K562 (cell line): ENCODE data around the gene MS4A18.

Source experiments
- KDM4B ChIP-seq, 2 experiments: fragments of 450-650 bp in 1 of 2; sonication (generic) in 1 of 2; IDR thresholded peaks; 2 replicates each; pipeline ENCODE4 v1.6.1; 2016 to 2017; ENCODE audit warnings: borderline replicate concordance in 2 of 2, antibody characterized with exemption in 1 of 2, low read depth in 1 of 2, mild to moderate bottlenecking in 1 of 2
- POLR2AphosphoS5 ChIP-seq: IDR thresholded peaks from 2 replicates; pipeline ENCODE4 v1.6.1; 2011; ENCODE audit warnings: mild to moderate bottlenecking, low read depth, low read length, moderate library complexity; ENCODE audit not compliant: control insufficient read depth, insufficient read depth
- RCOR1 ChIP-seq, 2 experiments: IDR thresholded peaks; 2 replicates each; pipeline ENCODE4 v1.6.1; 2012; ENCODE audit warnings: low read depth in 2 of 2, low read length in 2 of 2, borderline replicate concordance in 1 of 2, improper control_type of control experiment in 1 of 2

- no peak for TF ChIP-seq RCOR1 (IDR thresholded peaks at IDR 0.05; ENCODE audit: borderline replicate concordance in 1 of 2, low read depth in 2 of 2, low read length in 2 of 2)
- TF ChIP-seq POLR2AphosphoS5 = no peak
- no peak for TF ChIP-seq KDM4B (IDR thresholded peaks at IDR 0.05; ENCODE audit: borderline replicate concordance in 2 of 2, low read depth in 1 of 2)
These were observed 44.8 kb downstream of the MS4A18 start for GRCh38 chr11:60769273-60769672.
